Left cardiac atrium (tissue), 4 donors: ENCODE data around the gene SLC28A1. TPM values are rescaled to one million over a fixed set of nuclear protein-coding genes. Genes with fewer than 3 reads are reported as not detected.
"Not testable (repeated sequence)": the region's sequence is repeated elsewhere in the genome, so short reads cannot be mapped to it uniquely, and the experiment has no call there.

Source experiments
- ATAC-seq, 2 donors: fragments of 200-7000 bp; cut with Tn5 transposase; one replicate each; pipeline ENCODE4 v1.9.1; 2020; ENCODE audit warnings: mild to moderate bottlenecking in 2 of 2, moderate library complexity in 2 of 2
- DNase-seq: peaks from one replicate; pipeline ENCODE4 v3.0.0-alpha.2; 2020
- intact Hi-C, 2 donors: fragments of 100-400 bp; cut with DNase I; formaldehyde crosslinking; loops; one replicate each; pipeline versions ENCODE4 v1.14.1 to v1.15.1; 2022 to 2023
- long read RNA-seq: library from polyadenylated mRNA; unstranded; transcript quantifications from one replicate; pipeline ENCODE4 v2.0.0, GENCODE V29; 2021
- total RNA-seq, 2 donors: library from RNA; stranded (reverse); fragmentation: NEBNext Ultra II Directional; extraction: Animal tissue kit (Norgen Biotek cat#: 25700); gene quantifications; one replicate each; pipeline ENCODE4 v1.2.1, GENCODE V29; 2021
- donor health status: DM: no; HTN: yes; CAD: no.
- donor health status: DM: no; HTN: yes; CAD: no; lungs with severe emphysema.
- donor health status: DM: yes; HTN: yes; CAD: no.
- donor health status: Dilated cardiomyopathy.

SLC28A1 gene
- total RNA-seq = under 1 TPM; 0.13 to 0.18 TPM
- long read RNA-seq = 0 reads

DNA sequence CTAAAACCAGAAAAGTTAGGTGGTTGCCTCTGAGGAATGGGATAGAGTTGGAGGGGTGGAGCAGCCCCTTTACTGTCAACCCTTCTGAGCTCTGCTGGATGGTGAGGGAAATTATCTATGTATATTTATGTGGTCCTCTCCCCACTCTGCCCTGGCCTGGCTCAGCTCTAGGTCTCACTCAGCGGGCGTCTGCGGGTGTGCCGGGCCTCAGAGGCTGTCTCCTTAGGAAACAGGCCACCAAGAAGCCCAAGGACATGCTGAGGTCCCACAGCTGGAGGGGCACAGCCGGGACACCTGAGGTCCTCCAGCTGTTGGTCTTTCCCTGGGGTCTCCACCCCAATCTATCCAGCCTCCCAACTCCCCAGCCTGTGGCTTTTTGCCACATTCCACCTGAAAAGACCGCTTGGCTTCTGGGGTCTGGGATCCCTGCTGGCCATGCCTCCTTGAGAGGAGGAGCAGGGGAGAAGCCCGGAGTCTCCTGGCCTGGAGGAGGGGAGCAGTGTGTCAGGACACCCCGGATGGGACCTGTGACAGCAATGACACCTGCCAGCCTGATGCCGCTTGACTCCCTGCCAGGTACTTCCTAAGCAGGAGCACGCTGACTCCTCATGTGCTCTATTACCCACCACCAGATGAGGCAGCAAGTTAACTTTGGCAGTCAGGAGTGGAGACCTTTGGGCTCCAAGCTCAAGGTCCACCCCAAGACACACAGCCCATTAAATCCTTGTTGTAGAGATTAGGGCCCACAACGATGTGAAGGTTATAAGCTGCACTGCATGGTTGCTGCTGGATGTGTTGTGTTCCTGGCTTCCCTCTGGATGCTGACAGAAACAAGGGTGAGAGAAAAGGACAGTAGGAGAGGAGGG, at the start of gene SLC28A1:
Gene SLC28A1, plus strand, starts transcription at position 747 of the 866 bp plus-strand sequence. CDS start 3,099 bp downstream, outside the sequence.
- ATAC-seq (peak; percentile 9 to 57), DNase-seq (no peak)
- intact Hi-C loops = no loop called here

DNA sequence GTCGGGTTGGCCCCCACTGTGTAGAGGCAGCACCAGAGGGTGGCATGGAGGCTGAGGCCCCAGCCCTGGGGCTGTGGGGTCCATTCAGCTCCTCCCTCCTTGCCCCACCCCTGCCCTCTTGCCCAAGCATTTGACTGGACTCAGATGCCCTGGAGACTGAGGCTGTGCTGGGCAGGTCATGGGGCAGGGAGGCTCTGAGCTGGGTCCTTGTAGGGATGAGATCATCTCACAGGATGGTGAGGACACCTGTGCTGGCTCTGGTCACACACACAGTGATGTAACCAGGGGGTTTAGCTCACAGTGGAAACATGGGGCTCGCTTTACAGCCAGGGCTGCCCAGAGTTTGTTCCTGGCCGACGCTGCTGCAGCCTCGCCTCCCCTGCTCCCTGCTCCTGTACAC, 49.5 kb upstream of the SLC28A1 start:
- ATAC-seq = peak in 1 of 2 donors; percentile 14
- intact Hi-C loops = no loop called here
- no peak for DNase-seq

DNA sequence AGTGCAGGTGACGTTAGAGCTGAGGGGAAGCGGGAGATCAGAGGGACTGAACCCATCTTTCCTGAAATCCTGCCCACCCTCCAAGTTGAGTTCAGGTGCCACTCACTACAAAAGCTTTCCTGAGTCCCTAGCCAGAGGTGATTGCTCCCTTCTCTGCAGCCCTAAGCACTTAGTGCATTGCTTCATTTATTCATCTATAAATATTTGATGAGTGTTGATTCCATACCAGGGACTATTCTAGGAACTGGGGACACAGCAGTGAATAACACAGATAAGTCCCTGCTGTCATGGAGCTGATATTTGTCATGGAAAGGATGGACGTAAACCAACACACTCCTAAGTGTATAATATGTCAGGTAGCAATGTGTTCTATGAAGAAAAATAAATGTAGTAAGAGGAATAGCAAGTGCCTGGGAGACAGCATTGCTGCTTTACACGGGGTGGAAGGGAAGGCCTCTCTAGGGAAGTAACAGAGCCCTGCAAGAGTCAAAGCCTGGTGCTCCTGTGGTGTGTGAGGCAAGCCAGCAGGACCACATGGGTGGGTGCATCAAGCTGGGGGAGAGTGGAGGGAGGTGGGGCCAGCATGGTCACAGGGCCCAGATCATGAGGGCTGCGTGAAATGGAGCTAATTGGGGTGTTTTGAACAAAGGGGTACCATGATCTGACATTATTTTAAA, 48.7 kb upstream of the SLC28A1 start:
- intact Hi-C loops = no loop called here
- no peak for ATAC-seq
- DNase-seq = no peak

GRCh38 chr15:84836844-84837243, 47.6 kb upstream of the SLC28A1 start:
- DNase-seq = no peak
- intact Hi-C loops = no loop called here
- no peak for ATAC-seq

DNA sequence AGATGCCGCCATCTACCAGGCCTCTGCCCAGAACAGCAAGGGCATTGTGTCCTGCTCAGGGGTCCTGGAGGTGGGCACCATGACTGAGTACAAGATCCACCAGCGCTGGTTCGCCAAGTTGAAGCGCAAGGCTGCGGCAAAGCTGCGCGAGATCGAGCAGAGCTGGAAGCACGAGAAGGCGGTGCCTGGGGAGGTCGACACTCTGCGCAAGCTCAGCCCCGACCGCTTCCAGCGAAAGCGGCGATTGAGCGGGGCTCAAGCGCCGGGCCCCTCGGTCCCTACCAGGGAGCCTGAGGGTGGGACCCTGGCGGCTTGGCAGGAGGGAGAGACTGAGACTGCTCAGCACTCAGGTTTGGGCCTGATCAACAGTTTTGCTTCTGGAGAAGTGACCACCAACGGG, 44.7 kb upstream of the SLC28A1 start:
- intact Hi-C loops = no loop called here
- DNase-seq (no peak), ATAC-seq (no peak)

GRCh38 chr15:84840255-84840654, 44.2 kb upstream of the SLC28A1 start:
- ATAC-seq (peak in 1 of 2 donors; percentile 1), DNase-seq (no peak)
- intact Hi-C loops = no loop called here

GRCh38 chr15:84840741-84841429, 43.6 kb upstream of the SLC28A1 start:
- intact Hi-C loops = no loop called here
- ATAC-seq = peak; percentile 86 to 95
- peak; percentile 76 for DNase-seq

DNA sequence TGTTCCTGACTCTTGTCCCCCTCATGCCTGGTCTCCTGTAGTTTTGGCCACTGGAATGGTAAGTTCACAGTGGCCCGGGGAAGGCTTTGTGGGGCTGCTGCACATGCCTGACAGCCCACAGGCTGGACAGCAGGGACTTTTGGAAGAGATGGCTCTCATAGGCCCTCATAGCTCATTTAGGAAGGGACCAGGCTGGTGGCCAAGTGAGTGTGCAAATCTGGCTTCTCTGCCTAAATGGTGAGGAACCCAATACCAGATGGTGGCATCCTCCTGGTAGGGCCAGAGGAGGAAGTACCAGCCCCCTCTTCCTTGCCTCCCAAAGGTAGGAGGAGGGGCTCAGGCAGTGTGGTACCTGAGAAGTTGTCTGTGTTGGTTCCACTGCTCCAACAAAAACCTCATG, 41.7 kb upstream of the SLC28A1 start:
- ATAC-seq = no peak
- no peak for DNase-seq
- intact Hi-C loops = no loop called here

GRCh38 chr15:84844964-84845363, 39.5 kb upstream of the SLC28A1 start:
- ATAC-seq = no peak
- intact Hi-C loops = no loop called here
- DNase-seq = no peak

DNA sequence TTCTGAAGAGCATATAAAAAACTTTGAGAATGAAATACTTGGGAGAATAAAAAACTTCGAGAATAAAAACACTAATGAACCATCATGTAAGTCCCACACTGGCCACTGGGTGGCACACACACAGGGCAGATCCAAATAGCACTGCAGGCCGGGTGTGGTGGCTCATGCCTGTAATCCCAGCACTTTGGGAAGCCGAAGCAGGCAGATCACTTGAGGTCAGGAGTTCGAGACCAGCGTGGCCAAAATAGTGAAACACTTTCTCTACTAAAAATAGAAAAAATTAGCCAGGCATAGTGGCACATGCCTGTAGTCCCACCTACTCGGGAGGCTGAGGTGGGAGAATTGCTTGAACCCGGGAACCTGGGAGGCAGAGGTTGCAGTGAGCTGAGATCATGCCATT, 38.8 kb upstream of the SLC28A1 start:
- ATAC-seq (peak in 1 of 2 donors; percentile 29), DNase-seq (peak; percentile 75)
- intact Hi-C loops = not testable (repeated sequence)

GRCh38 chr15:84846269-84846668, 38.2 kb upstream of the SLC28A1 start:
- ATAC-seq = no peak
- DNase-seq = no peak
- intact Hi-C loops = no loop called here

GRCh38 chr15:84847382-84847781, 37.1 kb upstream of the SLC28A1 start:
- ATAC-seq (no peak), DNase-seq (no peak)
- intact Hi-C loops = no loop called here

DNA sequence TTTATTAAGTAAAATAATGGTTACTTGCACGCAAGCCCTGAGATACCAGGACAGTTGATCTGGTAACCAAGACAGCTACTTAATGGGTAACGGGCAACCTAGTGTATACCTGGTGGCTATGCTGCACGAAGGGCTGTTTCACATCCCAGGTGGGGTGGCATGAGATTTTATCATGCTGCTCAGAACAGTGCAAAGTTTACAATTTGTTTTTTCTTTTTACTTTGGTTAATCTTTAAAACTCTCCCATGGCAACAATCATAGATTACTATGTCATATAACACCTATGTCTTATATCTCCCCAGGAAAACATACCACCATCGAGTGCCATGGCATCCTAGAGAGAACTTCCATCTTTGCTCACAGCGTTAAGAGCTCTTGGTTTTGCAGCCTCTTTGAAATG, 32.2 kb upstream of the SLC28A1 start:
- intact Hi-C loops = no loop called here
- no peak for ATAC-seq
- DNase-seq = no peak

- ATAC-seq (no peak), DNase-seq (no peak)
- intact Hi-C loops = no loop called here
Observed at GRCh38 chr15:84855136-84855535, 29.3 kb upstream of the SLC28A1 start.

DNA sequence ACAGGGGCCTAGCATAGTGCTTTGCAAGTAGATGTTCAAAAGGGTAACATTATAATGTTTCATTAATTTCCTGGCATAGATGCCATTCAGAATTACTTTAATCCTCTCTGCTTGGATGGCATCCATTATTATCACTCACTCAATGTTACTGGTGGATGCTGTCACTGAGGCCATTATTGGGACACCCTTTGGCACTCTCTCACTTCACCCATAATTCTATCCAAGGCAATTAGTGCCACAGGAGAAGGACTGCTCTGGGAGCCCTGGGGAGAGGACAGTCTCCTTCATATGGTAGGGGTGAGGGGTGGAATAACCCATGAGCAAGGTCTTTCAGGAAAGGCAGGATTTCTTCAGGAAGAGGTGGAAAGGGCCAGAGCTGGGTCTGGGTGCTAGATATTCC, 28.7 kb upstream of the SLC28A1 start:
- intact Hi-C loops = no loop called here
- ATAC-seq = peak; percentile 36 to 60

GRCh38 chr15:84856731-84857417, 27.6 kb upstream of the SLC28A1 start:
- no peak for DNase-seq
- intact Hi-C loops = no loop called here
- ATAC-seq = no peak

More for the DNA sequence above, 28.7 kb upstream of the SLC28A1 start:
- no peak for DNase-seq

GRCh38 chr15:84857418-84858004, 27.0 kb upstream of the SLC28A1 start:
- intact Hi-C loops = no loop called here
- DNase-seq (no peak), ATAC-seq (peak in 1 of 2 donors; percentile 5)

DNA sequence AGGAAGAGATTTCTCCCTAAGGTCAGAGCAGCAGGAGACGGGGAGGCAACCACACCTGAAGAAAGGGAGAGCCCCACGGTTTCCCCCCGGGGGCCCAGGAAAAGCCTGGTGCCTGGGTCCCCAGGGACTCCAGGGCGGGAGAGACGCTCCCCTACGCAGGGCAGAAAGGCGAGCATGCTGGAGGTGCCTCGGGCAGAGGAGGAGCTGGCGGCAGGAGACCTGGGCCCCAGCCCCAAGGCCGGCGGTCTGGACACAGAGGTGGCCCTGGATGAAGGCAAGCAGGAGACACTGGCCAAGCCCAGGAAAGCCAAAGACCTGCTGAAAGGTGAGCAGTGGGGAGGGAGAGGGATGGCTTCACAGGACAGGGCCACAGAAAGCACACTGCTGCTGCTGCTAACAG, 26.2 kb upstream of the SLC28A1 start:
- intact Hi-C loops = no loop called here
- ATAC-seq = no peak
- DNase-seq = no peak

DNA sequence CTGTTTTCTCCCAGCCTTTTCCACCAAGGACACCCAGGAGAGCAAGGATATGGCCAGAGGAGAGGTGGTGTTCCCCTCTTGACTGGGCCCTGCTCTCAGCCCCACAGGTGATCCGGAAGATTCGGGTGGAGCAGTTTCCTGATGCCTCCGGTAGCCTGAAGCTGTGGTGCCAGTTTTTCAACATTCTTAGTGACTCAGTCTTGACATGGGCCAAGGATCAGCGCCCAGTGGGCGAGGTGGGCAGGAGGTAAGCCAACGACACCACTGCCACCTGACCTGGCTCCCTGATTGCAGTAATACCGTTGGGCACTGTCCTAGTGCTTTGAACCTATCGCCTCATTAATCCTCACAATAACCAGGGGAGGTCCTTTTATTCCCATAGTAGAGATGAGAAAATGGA, 25.3 kb upstream of the SLC28A1 start:
- DNase-seq = no peak
- intact Hi-C loops = no loop called here

More for the DNA sequence above, 25.3 kb upstream of the SLC28A1 start:
- no peak for ATAC-seq
